SK-N-SH treated with all-trans-retinoic acid at 6 μM for 48 hours (cell line): ENCODE data around the gene PRKG1.

ENCODE experiments used
- ARNTL ChIP-seq: fragments of 450-650 bp; formaldehyde crosslinking; IDR thresholded peaks from 2 replicates; pipeline ENCODE4 v1.5.0; 2020; ENCODE audit warnings: low read depth, mild to moderate bottlenecking, moderate library complexity, borderline replicate concordance
- ISL1 ChIP-seq: fragments of 250-450 bp; sonication (Bioruptor Pico); IDR thresholded peaks from 2 replicates; pipeline ENCODE4 v2.1.2; 2022; ENCODE audit warnings: mild to moderate bottlenecking, moderate library complexity
- OSR1 ChIP-seq: fragments of 250-450 bp; sonication (Bioruptor Pico); IDR thresholded peaks from 2 replicates; pipeline ENCODE4 v1.8.0; 2022; ENCODE audit warnings: moderate library complexity, mild to moderate bottlenecking, inconsistent platforms
- RARB ChIP-seq: fragments of 250-450 bp; sonication (Bioruptor Pico); IDR thresholded peaks from 2 replicates; pipeline ENCODE4 v1.8.0; 2021; ENCODE audit warnings: mild to moderate bottlenecking, moderate library complexity
- SNAI2 ChIP-seq: fragments of 250-450 bp; sonication (Bioruptor Pico); IDR thresholded peaks from 2 replicates; pipeline ENCODE4 v1.5.0; 2020; ENCODE audit warnings: mild to moderate bottlenecking, moderate library complexity
- TCF4 ChIP-seq: fragments of 250-450 bp; sonication (Bioruptor Pico); IDR thresholded peaks from 2 replicates; pipeline ENCODE4 v1.8.0; 2021; ENCODE audit warnings: mild to moderate bottlenecking, moderate library complexity, borderline replicate concordance
- ZFP3 ChIP-seq: fragments of 250-450 bp; sonication (Bioruptor Pico); IDR thresholded peaks from 2 replicates; pipeline ENCODE4 v1.5.0; 2020; ENCODE audit warnings: mild to moderate bottlenecking, moderate library complexity
- ZFP30 ChIP-seq: fragments of 450-650 bp; formaldehyde crosslinking; IDR thresholded peaks from 2 replicates; pipeline ENCODE4 v1.5.0; 2022; ENCODE audit warnings: mild to moderate bottlenecking, moderate library complexity
- ZNF565 ChIP-seq: fragments of 450-650 bp; formaldehyde crosslinking; conservative IDR thresholded peaks from 2 replicates; pipeline ENCODE4 v1.5.0; 2020; ENCODE audit warnings: low read depth, mild to moderate bottlenecking, moderate library complexity
- ZNF70 ChIP-seq: fragments of 450-650 bp; formaldehyde crosslinking; IDR thresholded peaks from 2 replicates; pipeline ENCODE4 v1.5.0; 2020; ENCODE audit warnings: mild to moderate bottlenecking, moderate library complexity
- ZNF8 ChIP-seq: fragments of 450-650 bp; formaldehyde crosslinking; IDR thresholded peaks from 2 replicates; pipeline ENCODE4 v1.5.0; 2020; ENCODE audit warnings: mild to moderate bottlenecking, moderate library complexity
- TF ChIP-seq, protein P1 (sequence below): fragments of 250-450 bp; sonication (Bioruptor Pico); IDR thresholded peaks from 2 replicates; pipeline ENCODE4 v1.8.0; 2020; ENCODE audit warnings: mild to moderate bottlenecking, moderate library complexity, borderline replicate concordance
- TF ChIP-seq, protein P2 (sequence below): fragments of 250-450 bp; sonication (Bioruptor Pico); IDR thresholded peaks from 2 replicates; pipeline ENCODE4 v1.5.1; 2020; ENCODE audit warnings: low read depth, mild to moderate bottlenecking, moderate library complexity
- TF ChIP-seq, protein P3 (sequence below): fragments of 250-450 bp; sonication (Bioruptor Pico); IDR thresholded peaks from 2 replicates; pipeline ENCODE4 v1.5.1; 2021; ENCODE audit warnings: mild to moderate bottlenecking, moderate library complexity

DNA sequence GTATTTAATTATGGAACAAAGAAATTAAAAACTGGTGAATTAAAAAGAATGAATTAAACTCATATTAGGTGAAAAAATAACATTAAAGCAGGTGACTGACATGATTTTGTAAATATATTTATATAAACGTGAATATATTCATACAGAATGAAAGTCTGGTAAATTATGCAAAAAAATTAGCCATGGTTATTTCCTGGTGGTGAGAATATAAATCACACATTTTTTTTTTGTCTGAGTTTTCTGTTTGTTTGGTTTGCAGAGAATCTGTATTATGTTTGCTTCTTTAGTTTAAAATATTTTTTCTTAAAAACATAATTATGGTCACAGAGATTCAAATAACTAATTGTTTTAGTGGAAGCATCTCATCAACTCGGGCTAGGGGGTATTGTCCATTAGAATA is 698.1 kb downstream of the PRKG1 start:
- no peak for TF ChIP-seq ZFP3
- TF ChIP-seq RARB (CRISPR knock-in tag), result no peak
- no peak for TF ChIP-seq ZFP30 (CRISPR knock-in tag)
- TF ChIP-seq ZNF565, result no peak
- TF ChIP-seq ZNF70, result no peak
- TF ChIP-seq ARNTL (CRISPR knock-in tag), result no peak
- TF ChIP-seq ISL1 (CRISPR knock-in tag), result no peak
- TF ChIP-seq ZNF8 (CRISPR knock-in tag), result no peak
- TF ChIP-seq, protein P1, sequence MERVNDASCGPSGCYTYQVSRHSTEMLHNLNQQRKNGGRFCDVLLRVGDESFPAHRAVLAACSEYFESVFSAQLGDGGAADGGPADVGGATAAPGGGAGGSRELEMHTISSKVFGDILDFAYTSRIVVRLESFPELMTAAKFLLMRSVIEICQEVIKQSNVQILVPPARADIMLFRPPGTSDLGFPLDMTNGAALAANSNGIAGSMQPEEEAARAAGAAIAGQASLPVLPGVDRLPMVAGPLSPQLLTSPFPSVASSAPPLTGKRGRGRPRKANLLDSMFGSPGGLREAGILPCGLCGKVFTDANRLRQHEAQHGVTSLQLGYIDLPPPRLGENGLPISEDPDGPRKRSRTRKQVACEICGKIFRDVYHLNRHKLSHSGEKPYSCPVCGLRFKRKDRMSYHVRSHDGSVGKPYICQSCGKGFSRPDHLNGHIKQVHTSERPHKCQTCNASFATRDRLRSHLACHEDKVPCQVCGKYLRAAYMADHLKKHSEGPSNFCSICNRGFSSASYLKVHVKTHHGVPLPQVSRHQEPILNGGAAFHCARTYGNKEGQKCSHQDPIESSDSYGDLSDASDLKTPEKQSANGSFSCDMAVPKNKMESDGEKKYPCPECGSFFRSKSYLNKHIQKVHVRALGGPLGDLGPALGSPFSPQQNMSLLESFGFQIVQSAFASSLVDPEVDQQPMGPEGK (CRISPR knock-in tag), result no peak
- no peak for TF ChIP-seq SNAI2
- TF ChIP-seq, protein P2, sequence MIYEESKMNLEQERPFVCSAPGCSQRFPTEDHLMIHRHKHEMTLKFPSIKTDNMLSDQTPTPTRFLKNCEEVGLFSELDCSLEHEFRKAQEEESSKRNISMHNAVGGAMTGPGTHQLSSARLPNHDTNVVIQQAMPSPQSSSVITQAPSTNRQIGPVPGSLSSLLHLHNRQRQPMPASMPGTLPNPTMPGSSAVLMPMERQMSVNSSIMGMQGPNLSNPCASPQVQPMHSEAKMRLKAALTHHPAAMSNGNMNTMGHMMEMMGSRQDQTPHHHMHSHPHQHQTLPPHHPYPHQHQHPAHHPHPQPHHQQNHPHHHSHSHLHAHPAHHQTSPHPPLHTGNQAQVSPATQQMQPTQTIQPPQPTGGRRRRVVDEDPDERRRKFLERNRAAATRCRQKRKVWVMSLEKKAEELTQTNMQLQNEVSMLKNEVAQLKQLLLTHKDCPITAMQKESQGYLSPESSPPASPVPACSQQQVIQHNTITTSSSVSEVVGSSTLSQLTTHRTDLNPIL, result no peak
- TF ChIP-seq, protein P3, sequence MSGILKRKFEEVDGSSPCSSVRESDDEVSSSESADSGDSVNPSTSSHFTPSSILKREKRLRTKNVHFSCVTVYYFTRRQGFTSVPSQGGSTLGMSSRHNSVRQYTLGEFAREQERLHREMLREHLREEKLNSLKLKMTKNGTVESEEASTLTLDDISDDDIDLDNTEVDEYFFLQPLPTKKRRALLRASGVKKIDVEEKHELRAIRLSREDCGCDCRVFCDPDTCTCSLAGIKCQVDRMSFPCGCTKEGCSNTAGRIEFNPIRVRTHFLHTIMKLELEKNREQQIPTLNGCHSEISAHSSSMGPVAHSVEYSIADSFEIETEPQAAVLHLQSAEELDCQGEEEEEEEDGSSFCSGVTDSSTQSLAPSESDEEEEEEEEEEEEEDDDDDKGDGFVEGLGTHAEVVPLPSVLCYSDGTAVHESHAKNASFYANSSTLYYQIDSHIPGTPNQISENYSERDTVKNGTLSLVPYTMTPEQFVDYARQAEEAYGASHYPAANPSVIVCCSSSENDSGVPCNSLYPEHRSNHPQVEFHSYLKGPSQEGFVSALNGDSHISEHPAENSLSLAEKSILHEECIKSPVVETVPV (CRISPR knock-in tag), result no peak
- no peak for TF ChIP-seq TCF4 (CRISPR knock-in tag)
- TF ChIP-seq OSR1 (CRISPR knock-in tag), result no peak
